HL-60/S4 treated with phorbol 12-myristate 13-acetate at 8.2 ng/mL for 4 days and 3 days (cell line): ENCODE data around the gene HMG20B.
"Not testable (repeated sequence)": the region's sequence is repeated elsewhere in the genome, so short reads cannot be mapped to it uniquely, and the experiment has no call there.

Source experiments
- in situ Hi-C: fragments of 300-500 bp; cut with MboI; formaldehyde crosslinking; loops from 2 replicates; pipeline ENCODE4 v1.15.0; 2022; ENCODE audit warnings: low sequenced_read_pairs

The HMG20B gene

GRCh38 chr19:3578390-3578789, 5.6 kb downstream of the HMG20B start:
- in situ Hi-C loops: no loop called here

- in situ Hi-C loops: no loop called here
Observed at GRCh38 chr19:3580156-3580934, 7.6 kb downstream of the HMG20B start.

- in situ Hi-C loops: not testable (repeated sequence)
Observed at GRCh38 chr19:3581792-3582191, 9.0 kb downstream of the HMG20B start.

- in situ Hi-C loops: not testable (repeated sequence)
Observed at GRCh38 chr19:3584036-3584802, 11.5 kb downstream of the HMG20B start.

- in situ Hi-C loops: no loop called here
Observed at GRCh38 chr19:3585301-3586126, 12.8 kb downstream of the HMG20B start, which contains the start of gene GIPC3. Gene GIPC3 (plus strand): TSS chr19:3585478. CDS start chr19:3585598, 120 bp downstream.

GRCh38 chr19:3586127-3586626, 13.4 kb downstream of the HMG20B start:
- in situ Hi-C loops: no loop called here

- in situ Hi-C loops: no loop called here
Observed at GRCh38 chr19:3586707-3587346, 14.1 kb downstream of the HMG20B start.

GRCh38 chr19:3589439-3589838, 16.7 kb downstream of the HMG20B start:
- in situ Hi-C loops: no loop called here

- in situ Hi-C loops: no loop called here
Observed at GRCh38 chr19:3589949-3590348, 17.2 kb downstream of the HMG20B start.

GRCh38 chr19:3590991-3591659, 18.4 kb downstream of the HMG20B start:
- in situ Hi-C loops: no loop called here

- in situ Hi-C loops: no loop called here
Observed at GRCh38 chr19:3591876-3592613, 19.3 kb downstream of the HMG20B start.

GRCh38 chr19:3593156-3593555, 20.4 kb downstream of the HMG20B start:
- in situ Hi-C loops: no loop called here

- in situ Hi-C loops: no loop called here
Observed at GRCh38 chr19:3595521-3596061, 22.8 kb downstream of the HMG20B start.

GRCh38 chr19:3599776-3600187, 27.0 kb downstream of the HMG20B start:
- in situ Hi-C loops: no loop called here

- in situ Hi-C loops: no loop called here
Observed at GRCh38 chr19:3601021-3601420, 28.3 kb downstream of the HMG20B start.

- in situ Hi-C loops: no loop called here
Observed at GRCh38 chr19:3603121-3603811, 30.5 kb downstream of the HMG20B start.

- in situ Hi-C loops: no loop called here
Observed at GRCh38 chr19:3604227-3604986, 31.7 kb downstream of the HMG20B start.

GRCh38 chr19:3604987-3605343, 32.2 kb downstream of the HMG20B start:
- in situ Hi-C loops: no loop called here
